Activated T-cell treated with anti-CD3 and anti-CD28 coated beads, Interleukin-2, amount 50 U/mL, for 1 hour (primary cell): ENCODE data around the gene LDLRAD4.

Source experiments
- DNase-seq: peaks from one replicate; pipeline ENCODE4 v3.0.0-alpha.2; 2020

Gene LDLRAD4

DNA sequence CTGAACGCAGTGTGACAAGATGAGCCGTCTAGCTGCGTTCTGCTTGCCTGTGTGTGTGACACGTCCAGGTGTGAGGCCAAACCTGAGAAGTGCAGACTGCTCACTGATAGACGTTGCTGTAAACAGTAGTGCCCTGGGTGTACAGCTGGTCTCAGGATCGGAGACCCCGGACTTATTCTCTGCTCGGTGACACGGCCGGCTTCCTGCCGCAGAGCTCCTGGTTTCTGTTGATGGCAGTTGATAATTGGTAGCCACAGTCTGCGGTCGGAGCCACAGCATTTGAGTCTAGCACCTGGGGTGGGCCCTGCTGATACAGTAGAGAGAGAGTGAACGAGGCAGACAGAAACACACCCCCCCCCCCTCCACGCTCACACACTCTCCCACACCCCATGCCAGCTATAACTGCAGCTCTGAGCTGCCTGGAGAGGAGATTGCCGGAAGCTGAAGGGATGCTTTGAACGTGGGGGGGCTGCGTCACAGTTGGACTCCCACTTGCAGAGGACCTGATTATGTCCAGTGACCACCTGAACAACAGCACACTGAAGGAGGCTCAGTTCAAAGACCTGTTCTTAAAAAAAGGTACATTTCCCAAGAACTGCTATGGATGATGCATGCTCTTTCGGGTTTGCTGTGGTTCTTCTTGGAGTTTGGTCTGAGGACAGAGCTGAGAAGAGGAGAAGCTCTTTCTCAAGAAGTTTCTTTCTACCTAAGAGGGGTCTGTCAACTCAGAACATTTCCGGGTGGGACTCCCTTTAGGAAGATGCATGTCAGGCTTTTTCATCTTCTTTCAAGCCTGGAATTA, 393.8 kb downstream of the LDLRAD4 start:
- DNase-seq: peak; percentile 77

DNA sequence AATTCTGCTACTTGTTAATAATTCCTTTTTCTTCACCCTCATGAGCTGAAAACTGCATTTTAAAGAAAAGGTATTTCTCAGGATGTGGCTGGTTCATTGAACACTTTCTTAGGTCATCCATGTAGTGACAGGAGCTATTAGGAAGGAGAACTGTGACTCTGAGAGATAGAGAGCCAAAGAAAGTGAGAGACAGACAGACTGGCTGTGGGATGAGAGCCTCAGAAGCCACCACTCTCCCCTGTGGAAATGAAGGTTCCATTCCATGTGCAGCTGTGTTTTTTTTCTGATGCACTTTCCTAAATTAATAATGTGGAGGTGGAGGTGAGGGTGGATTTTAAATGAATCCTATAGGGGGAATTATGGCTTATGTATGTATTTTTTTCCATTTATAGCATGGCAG, 394.5 kb downstream of the LDLRAD4 start:
- DNase-seq: no peak

DNA sequence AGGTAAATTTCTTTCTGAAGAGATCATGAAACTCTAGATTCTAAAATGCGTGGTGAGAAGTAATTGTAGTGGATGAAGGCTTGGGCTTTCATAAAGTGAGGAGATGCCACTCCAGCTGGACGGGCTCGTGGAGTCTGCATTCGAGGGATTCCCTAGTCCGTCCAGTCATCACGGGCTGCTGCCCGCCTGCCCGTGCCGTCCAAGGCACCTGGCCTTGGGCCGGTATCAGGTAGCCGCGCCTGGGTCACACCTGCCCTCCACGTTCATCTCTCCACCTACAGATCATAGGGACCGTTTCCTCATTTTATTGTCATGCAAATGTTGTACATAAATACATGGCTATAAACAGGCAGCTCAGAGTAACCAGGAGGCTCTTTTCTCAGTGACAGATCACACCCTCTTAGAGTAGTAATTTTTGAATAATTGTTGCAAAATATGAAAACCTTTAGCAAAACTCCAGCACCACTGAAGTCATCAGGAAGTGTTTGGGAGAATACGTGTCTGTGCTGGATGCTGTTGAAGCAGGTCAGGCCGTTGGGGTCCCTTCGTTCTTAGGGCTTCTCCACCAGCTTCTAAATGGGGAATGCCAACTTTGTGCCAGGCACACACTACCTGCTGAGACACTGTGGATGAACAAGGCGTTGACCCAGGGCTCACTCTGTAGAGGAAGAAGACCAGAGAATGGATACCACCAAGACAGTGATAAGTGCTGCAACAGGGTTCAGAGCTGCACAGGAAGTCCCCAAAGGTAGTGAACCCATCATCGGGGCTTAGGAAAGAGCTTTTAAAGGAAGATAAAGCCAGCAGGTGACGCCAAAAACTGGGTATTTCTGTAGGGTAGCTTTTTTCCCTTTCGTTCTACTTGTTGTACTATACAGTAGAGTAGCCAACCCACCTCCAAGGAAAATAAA, 395.3 kb downstream of the LDLRAD4 start:
- no peak for DNase-seq

DNA sequence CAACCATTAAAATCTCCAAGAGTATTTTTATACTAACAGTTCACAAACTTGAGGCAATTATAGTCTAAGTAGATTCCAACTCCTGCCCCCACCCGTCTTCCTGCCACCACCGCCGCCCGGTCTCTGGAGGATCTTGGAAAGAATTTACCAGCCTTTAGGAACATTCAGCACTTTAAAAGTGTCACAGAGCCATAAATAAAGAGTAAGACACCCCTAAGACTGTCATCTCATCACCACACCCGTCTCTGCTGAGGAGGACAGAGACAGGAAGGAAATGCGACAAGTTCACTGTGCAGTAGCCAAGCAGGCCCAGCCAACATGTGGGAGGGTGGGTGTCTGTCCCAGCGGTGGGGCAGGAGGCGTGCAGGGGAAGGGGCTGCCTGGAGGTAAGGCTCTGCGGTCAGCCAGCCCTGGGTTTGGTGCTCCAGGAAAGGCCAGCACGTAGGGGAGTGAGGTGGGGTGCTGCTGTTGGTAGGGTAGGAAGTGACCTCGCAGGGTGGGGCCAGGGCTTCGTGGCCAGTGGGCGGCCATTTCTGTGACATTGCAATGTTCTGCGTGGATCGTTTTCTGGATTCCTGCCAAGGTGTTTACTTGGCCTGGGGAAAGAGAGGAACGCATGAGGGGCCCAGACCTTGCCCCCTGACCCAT, 396.2 kb downstream of the LDLRAD4 start:
- DNase-seq: peak; percentile 50

- no peak for DNase-seq
Observed at GRCh38 chr18:13615432-13615861, 396.9 kb downstream of the LDLRAD4 start.

- DNase-seq: no peak
Observed at GRCh38 chr18:13616041-13616440, 397.5 kb downstream of the LDLRAD4 start.

DNA sequence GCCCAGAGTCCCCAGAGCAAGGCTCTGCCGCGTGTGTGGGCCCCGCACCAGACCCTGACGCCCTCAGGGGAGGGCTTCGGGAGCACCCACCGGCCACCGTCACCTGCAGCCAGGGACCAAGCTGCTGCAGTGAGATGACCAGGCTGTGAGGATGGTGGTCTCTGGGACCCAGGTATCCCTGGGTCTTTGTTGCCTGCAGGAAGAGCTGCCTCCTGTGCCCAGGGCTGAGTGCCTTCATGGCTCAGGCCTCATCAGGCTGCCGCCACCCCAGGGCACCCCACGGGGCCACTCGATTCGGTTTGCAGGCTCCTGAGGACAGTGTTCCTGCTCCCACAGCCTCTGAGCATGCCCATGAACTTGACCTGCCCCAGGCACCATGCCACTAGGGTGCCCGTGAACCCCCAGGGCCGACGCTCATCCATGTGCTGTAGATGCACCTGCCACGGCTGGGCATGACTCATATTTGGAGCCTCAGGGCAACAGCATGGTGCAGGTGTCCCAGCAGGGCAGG, 398.0 kb downstream of the LDLRAD4 start:
- DNase-seq: no peak

- DNase-seq: no peak
Observed at GRCh38 chr18:13617826-13618515, 399.4 kb downstream of the LDLRAD4 start.

DNA sequence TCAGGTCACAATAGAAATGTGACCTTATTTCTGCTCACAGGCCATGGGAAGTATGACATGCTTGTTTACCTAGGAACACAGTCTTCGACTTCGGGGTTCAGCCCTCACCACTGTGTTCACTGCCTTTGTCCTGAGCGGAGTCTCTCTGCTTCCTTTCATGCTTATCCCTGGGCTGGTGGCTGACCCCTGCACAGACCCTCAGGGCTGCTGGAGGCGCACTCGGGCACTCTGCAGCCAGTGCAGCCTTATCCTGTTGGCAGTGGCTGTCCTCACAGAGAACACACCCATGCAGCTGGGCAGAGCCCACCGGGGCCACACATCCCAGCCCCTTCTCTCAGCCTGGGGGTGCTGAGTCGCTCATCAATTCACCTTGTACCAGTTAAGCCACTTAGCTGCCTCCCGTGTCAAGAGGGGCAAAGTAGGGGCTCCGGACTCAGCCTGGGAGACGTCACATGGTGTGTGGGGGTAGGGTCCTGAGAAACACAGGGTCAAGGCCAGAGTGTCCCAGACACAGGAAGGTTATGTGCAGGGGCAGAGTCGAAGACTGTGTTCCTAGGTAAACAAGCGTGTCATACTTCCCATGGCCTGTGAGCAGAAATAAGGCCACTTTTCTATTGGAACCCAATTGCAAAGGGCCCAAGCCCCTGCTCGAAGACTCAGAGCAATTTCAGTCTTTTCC, 400.3 kb downstream of the LDLRAD4 start:
- DNase-seq: no peak

- no peak for DNase-seq
Observed at GRCh38 chr18:13619505-13620205, 401.1 kb downstream of the LDLRAD4 start.

DNA sequence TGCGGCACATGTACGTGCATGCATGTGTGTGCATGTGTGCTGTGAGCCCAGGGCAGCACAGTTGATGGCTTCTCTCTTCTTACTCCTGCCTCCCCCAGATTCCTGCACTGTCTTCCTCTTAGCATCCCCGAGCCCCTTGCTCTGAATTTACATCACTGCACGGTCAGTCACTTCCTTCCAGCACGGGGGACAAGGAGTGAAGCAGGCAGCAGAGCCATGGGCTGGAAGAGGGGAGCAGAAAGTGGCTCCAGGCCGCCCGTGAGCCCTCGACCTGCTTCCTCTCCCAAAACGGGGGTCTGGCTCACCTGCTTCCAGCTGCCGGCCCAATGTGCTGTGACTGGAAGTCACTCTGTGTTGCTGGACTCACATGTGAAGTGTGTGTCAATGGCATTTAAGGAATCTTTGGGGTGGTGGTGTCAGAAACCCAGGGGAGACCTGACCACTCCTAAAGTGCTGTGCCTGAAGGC, 401.7 kb downstream of the LDLRAD4 start:
- no peak for DNase-seq

GRCh38 chr18:13620818-13621445, 402.4 kb downstream of the LDLRAD4 start:
- DNase-seq: no peak

GRCh38 chr18:13621446-13621849, 402.9 kb downstream of the LDLRAD4 start:
- no peak for DNase-seq

DNA sequence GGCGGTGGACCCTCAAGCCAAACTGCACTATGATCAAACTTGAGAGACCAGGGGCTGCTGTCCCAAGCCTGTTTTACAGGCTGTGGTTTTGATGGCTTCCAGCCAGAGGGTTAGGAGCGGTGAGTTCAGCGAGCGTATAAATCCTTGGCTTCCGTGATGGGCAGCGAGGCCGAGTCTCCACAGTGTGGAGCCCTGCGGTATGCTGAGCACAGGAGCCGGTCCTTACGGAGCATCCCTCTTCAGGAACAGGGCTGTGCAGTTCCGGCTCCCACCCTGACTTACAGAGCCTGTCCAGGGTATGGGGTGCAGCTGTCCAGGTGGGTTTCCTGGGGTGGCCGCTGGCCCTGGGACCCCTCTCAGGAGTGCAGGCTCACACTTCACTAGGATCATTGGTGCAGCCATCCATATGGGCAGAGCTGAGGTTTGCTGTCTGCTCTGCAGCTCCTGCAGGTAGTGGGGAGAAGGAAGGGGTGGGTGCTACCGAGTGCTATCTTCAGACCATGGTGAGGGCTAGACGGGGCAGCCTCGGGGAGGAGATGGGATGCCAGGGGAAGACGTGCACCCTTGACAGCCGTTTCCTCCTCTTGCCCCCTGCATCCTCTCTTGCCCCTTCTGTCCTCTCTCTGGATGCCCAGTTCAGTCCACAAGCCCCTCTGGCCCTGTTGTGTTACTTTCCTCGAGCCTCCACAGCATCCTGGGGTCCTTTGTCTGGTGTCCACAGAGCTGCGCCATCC, 403.5 kb downstream of the LDLRAD4 start:
- no peak for DNase-seq

DNA sequence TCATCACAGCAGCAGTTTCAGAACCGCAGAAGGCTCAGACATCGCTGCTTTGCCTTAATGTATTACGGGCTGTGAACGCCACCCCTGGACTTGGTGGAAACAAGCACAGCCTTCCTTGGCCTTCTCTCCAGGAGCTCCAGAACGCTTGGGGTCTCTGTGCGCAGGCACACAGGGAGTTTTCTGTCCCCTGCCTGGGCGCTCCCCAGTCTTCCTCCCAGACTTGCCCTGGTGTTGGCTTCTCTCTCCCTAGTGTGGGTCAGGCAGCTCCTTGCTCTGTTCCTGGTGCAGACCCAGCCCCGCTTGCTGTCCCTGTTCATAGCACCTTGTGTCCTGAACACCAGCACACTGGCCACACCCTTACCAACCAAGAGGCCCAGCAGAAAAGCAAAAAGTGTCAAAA, 404.2 kb downstream of the LDLRAD4 start:
- DNase-seq: no peak

- no peak for DNase-seq
Observed at GRCh38 chr18:13623348-13623747, 404.8 kb downstream of the LDLRAD4 start.

GRCh38 chr18:13623871-13624270, 405.3 kb downstream of the LDLRAD4 start:
- DNase-seq: no peak

- no peak for DNase-seq
Observed at GRCh38 chr18:13624563-13625237, 406.1 kb downstream of the LDLRAD4 start.

- DNase-seq: no peak
Observed at GRCh38 chr18:13625355-13625754, 406.8 kb downstream of the LDLRAD4 start.
